K562 (cell line): ENCODE measurements around the gene IL2RG. TPM values are rescaled to one million over a fixed set of nuclear protein-coding genes. Genes with fewer than 3 reads are reported as not detected.
A peak's percentile ranks its signal among the peaks of the same experiment; 100 is the strongest.

Source experiments
- ATAC-seq: fragments of 200-7000 bp; cut with Tn5 transposase; 3 replicates; pipeline ENCODE4 v1.9.1; 2020; ENCODE audit warnings: moderate library complexity
- BruUV-seq: library from RNA; stranded (reverse); fragments of 400-500 nt; replicated peaks from 2 replicates; lab custom pipeline; 2021; lab: Mats Ljungman, UMichigan
- CTCF ChIA-PET: fragments of 300-600 bp; formaldehyde crosslinking; extraction: SDS; loops from one replicate; lab custom pipeline; 2021; ENCODE audit warnings: low intra/inter-chr PET ratio; lab: Yijun Ruan, JAX
- POLR2A ChIA-PET: fragments of 300-600, 350-650 bp; sonication (Branson Sonifier 250); formaldehyde crosslinking; extraction: SDS; loops from one replicate; lab custom pipeline; 2021; ENCODE audit warnings: antibody characterized with exemption, inconsistent platforms; lab: Yijun Ruan, JAX
- DNase-seq, 4 experiments: peaks; one replicate each; pipeline versions ENCODE4 v3.0.0 to v3.0.0-alpha.2; 2011 to 2018; ENCODE audit warnings: low spot score in 3 of 4, mixed read lengths in 3 of 4; ENCODE audit errors: extremely low read depth in 1 of 4
- FAIRE-seq: peaks from 2 replicates; lab custom pipeline; 2011; peaks lifted over from hg19 to GRCh38; lab: Jason Lieb, UNC
- H2AFZ ChIP-seq: 2 replicates; pipeline ENCODE4 v1.6.0; 2011; ENCODE audit warnings: low read depth, low read length, control low read depth, inconsistent platforms
- H3K27ac ChIP-seq: fragments of 200-600 bp; 3 replicates; pipeline ENCODE4 v1.8.0; 2011; ENCODE audit warnings: low read depth, mild to moderate bottlenecking, control low read depth, inconsistent platforms, low read length, moderate library complexity, mixed read lengths; ENCODE audit errors: extremely low read depth
- H3K27me3 ChIP-seq, 2 experiments: fragments of 300-600 bp in 1 of 2; 2 replicates in 1 of 2; 3 replicates in 1 of 2; pipeline versions ENCODE4 v1.6.0 to v1.8.0; 2011; ENCODE audit warnings: inconsistent platforms in 2 of 2, low read length in 2 of 2, mild to moderate bottlenecking in 1 of 2, mixed read lengths in 1 of 2, moderate library complexity in 1 of 2; ENCODE audit not compliant: control insufficient read depth in 2 of 2, insufficient read depth in 2 of 2
- H3K36me3 ChIP-seq: fragments of 300-600 bp; 3 replicates; pipeline ENCODE4 v1.8.0; 2011; ENCODE audit warnings: mild to moderate bottlenecking, low read length, inconsistent platforms; ENCODE audit not compliant: control insufficient read depth, insufficient read depth
- H3K4me1 ChIP-seq, 2 experiments: fragments of 200-600 bp in 1 of 2; replicated peaks in 1 of 2; 2 replicates in 1 of 2; 3 replicates in 1 of 2; pipeline versions ENCODE4 v1.5.1 to v1.8.0; 2011; ENCODE audit warnings: inconsistent platforms in 2 of 2, low read length in 2 of 2, mild to moderate bottlenecking in 1 of 2, mixed read lengths in 1 of 2, moderate library complexity in 1 of 2; ENCODE audit not compliant: control insufficient read depth in 2 of 2, insufficient read depth in 2 of 2
- H3K4me2 ChIP-seq: 2 replicates; pipeline ENCODE4 v1.6.1; 2011; ENCODE audit warnings: low read length, control low read depth, inconsistent platforms, mixed read lengths; ENCODE audit not compliant: insufficient read depth
- H3K4me3 ChIP-seq: fragments of 200-600 bp; sonication (generic), shearing (Covaris generic); 2 replicates; pipeline ENCODE4 v1.5.1; 2016; ENCODE audit warnings: control low read depth, inconsistent platforms
- H3K79me2 ChIP-seq: fragments of 200-600 bp; 3 replicates; pipeline ENCODE4 v1.8.0; 2011; ENCODE audit warnings: low read length, inconsistent platforms; ENCODE audit not compliant: control insufficient read depth, insufficient read depth
- H3K9ac ChIP-seq, 2 experiments: 2 replicates each; pipeline versions ENCODE4 v1.6.0 to v1.6.1; 2011; ENCODE audit warnings: low read depth in 2 of 2, low read length in 2 of 2, control low read depth in 1 of 2, inconsistent platforms in 1 of 2, mild to moderate bottlenecking in 1 of 2, mixed read lengths in 1 of 2; ENCODE audit not compliant: insufficient read depth in 1 of 2
- H3K9me1 ChIP-seq: one replicate; pipeline ENCODE4 v1.6.0; 2011; ENCODE audit warnings: inconsistent platforms, mild to moderate bottlenecking, low read length, moderate library complexity; ENCODE audit not compliant: control insufficient read depth, insufficient read depth
- H3K9me3 ChIP-seq: replicated peaks from 2 replicates; pipeline ENCODE4 v1.5.1; 2011; ENCODE audit warnings: low read depth, low read length, inconsistent platforms; ENCODE audit not compliant: control insufficient read depth, insufficient read depth
- H4K20me1 ChIP-seq: replicated peaks from 2 replicates; pipeline ENCODE4 v1.6.1; 2011; ENCODE audit warnings: low read length, inconsistent platforms, mixed read lengths; ENCODE audit not compliant: control insufficient read depth, insufficient read depth
- CHD2 ChIP-seq: IDR thresholded peaks from 2 replicates; pipeline ENCODE4 v1.6.1; 2011; ENCODE audit warnings: low read depth, low read length
- KDM5B ChIP-seq: fragments of 200-600 bp; sonication (generic); IDR thresholded peaks from 2 replicates; pipeline ENCODE4 v1.6.1; 2012; ENCODE audit warnings: low read depth, mild to moderate bottlenecking, moderate library complexity, low read length, control low read depth, inconsistent platforms; ENCODE audit not compliant: insufficient replicate concordance
- NFATC3 ChIP-seq: fragments of 450-650 bp; IDR thresholded peaks from 2 replicates; pipeline ENCODE4 v1.6.1; 2017; ENCODE audit warnings: mild to moderate bottlenecking
- ZFPM2 ChIP-seq: fragments of 250-450 bp; sonication (Bioruptor Pico); IDR thresholded peaks from 2 replicates; pipeline ENCODE4 v1.5.1; 2022; ENCODE audit warnings: mild to moderate bottlenecking
- ZNF77 ChIP-seq: fragments of 250-450 bp; sonication (Bioruptor Pico); IDR thresholded peaks from 2 replicates; pipeline ENCODE4 v1.5.0; 2020
- WGBS: fragments of 100-300 bp; shearing (Covaris generic); methylation state at CpG from one replicate; pipeline ENCODE4 v1.1.6; 2016; ENCODE audit warnings: low coverage, mixed read lengths; ENCODE audit not compliant: insufficient coverage; ENCODE audit errors: missing lambda C conversion rate; 5-methylcytosine and 5-hydroxymethylcytosine counted together
- in situ Hi-C: fragments of 300-500 bp; cut with MboI; formaldehyde crosslinking; loops from 4 replicates; pipeline ENCODE4 v1.15.0; 2018; ENCODE audit warnings: inconsistent platforms, mixed read lengths
- intact Hi-C: fragments of 100-400 bp; cut with micrococcal nuclease; formaldehyde crosslinking; loops from 2 replicates; pipeline ENCODE4 v1.14.2; 2022
- polyA plus RNA-seq, 8 experiments: library from polyadenylated mRNA; depleted of rRNA in 4 of 8; stranded (reverse) in 5 of 8; unstranded in 3 of 8; fragments of >200 nt; fragmentation: Nextera tagmentation in 2 of 8; fragmentation: Illumina TruSeq in 1 of 8; extraction: Ambion mirVana in 2 of 8; extraction: Trizol in 1 of 8; gene quantifications; 2 replicates each; pipeline versions ENCODE4 v1.2.1 to v1.2.3, GENCODE V29; 2011 to 2014; ENCODE audit warnings: inconsistent platforms in 1 of 8, missing spikeins in 1 of 8
- total RNA-seq, 7 experiments: library from RNA; depleted of rRNA in 6 of 7; stranded (reverse); fragments of >200 nt in 6 of 7; fragmentation: Illumina TruSeq in 2 of 7; extraction: Trizol in 2 of 7; gene quantifications; 2 replicates each; pipeline versions ENCODE4 v1.2.1 to v1.2.3, GENCODE V29; 2011 to 2021; ENCODE audit warnings: low replicate concordance in 1 of 7
- TF ChIP-seq, protein P1 (sequence below): fragments of 250-450 bp; sonication (Bioruptor Pico); IDR thresholded peaks from 2 replicates; pipeline ENCODE4 v1.9.0; 2021; ENCODE audit warnings: mild to moderate bottlenecking, inconsistent platforms
- TF ChIP-seq, protein P2 (sequence below): fragments of 450-650 bp; formaldehyde crosslinking; IDR thresholded peaks from 2 replicates; pipeline ENCODE4 v1.4.0; 2020; ENCODE audit warnings: mild to moderate bottlenecking
- TF ChIP-seq, protein P3 (sequence below): sonication (generic); formaldehyde crosslinking; IDR thresholded peaks from 2 replicates; pipeline ENCODE4 v1.8.0; 2022; ENCODE audit warnings: mild to moderate bottlenecking, low read depth, missing genetic modification reagents
- TF ChIP-seq, protein P4 (sequence below), 2 experiments: fragments of 450-650 bp; formaldehyde crosslinking in 1 of 2; IDR thresholded peaks; 2 replicates each; pipeline versions ENCODE4 v1.4.0 to v1.6.1; 2014 to 2020; ENCODE audit warnings: mild to moderate bottlenecking in 2 of 2, borderline replicate concordance in 1 of 2, low read depth in 1 of 2

IL2RG gene
- total and polyA plus RNA-seq, 9 of the 15 experiments (the other 6 are each of a cell fraction or from before 2014, with no cell fraction given), result 5.5 to 55.4 (median 19.7) TPM

DNA sequence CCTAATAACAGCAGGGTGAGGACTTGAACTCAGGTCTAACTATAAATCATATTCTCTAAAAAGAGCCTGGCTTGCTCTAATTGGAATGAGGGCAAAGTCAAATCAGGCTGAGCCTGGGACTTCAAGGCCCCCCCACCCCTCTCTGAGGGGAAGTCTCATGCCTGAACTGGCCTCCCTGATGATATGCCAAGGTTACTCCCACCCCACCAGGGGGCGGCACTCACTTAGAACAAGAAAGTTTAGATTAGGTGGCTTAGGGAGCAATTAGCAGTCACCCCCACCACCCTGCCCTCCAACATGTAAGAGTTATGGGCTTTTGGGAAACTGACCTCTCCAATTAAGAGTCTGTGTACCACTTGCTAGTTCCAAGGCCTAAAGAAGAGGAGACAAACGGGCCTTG is 13.1 kb downstream of the IL2RG start:
- in situ Hi-C loops, result loop anchor here (5.0 kb wide), 1 partner anchor 79 kb away; no protein-coding TSS in a partner anchor
- Histone ChIP-seq H3K9ac (peak overlapping the region in 1 of 2 experiments; percentile 8; a peak in 2 of 4 replicates), H3K27ac (no peak overlapping the region; the same call in 2 of the 3 replicates), H3K9me3 (no peaks in the 10 kb centered on the region), H3K9me1 (no peaks in the 10 kb centered on the region), H3K36me3 (peaks cover 3% of the 10 kb centered on the region; the same call in 1 of the 3 replicates), H2AFZ (no peak overlapping the region), H3K4me3 (no peak overlapping the region), H3K4me2 (0 out of 2 replicates have a peak overlapping the region, but pooled peaks have one; percentile 1), H3K27me3 (no peaks in the 10 kb centered on the region), H3K4me1 (peaks cover 41 to 42% of the 10 kb centered on the region in 2 experiments), H3K79me2 (peaks cover 11% of the 10 kb centered on the region), H4K20me1 (no peaks in the 10 kb centered on the region)
- WGBS, result 0% methylated on average over 2 of the region's 2 CpGs
- FAIRE-seq (peak; percentile 80), DNase-seq (peak; percentile 61 to 86 (median 72)), ATAC-seq (peak; percentile 54)
- POLR2A ChIA-PET, result no interaction called here
- BruUV-seq, result no TSS peak
- CTCF ChIA-PET, result interaction anchor here (0.6 to 1.1 kb wide), 2 partner anchors 30 to 296 kb away, joined by 3 read pairs; no protein-coding TSS in a partner anchor
- intact Hi-C loops, result loop anchor here (1.0 kb wide), 3 partner anchors 31 to 98 kb away; no protein-coding TSS in a partner anchor
- TF ChIP-seq, protein P1, sequence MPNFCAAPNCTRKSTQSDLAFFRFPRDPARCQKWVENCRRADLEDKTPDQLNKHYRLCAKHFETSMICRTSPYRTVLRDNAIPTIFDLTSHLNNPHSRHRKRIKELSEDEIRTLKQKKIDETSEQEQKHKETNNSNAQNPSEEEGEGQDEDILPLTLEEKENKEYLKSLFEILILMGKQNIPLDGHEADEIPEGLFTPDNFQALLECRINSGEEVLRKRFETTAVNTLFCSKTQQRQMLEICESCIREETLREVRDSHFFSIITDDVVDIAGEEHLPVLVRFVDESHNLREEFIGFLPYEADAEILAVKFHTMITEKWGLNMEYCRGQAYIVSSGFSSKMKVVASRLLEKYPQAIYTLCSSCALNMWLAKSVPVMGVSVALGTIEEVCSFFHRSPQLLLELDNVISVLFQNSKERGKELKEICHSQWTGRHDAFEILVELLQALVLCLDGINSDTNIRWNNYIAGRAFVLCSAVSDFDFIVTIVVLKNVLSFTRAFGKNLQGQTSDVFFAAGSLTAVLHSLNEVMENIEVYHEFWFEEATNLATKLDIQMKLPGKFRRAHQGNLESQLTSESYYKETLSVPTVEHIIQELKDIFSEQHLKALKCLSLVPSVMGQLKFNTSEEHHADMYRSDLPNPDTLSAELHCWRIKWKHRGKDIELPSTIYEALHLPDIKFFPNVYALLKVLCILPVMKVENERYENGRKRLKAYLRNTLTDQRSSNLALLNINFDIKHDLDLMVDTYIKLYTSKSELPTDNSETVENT (CRISPR knock-in tag), result no peak
- TF ChIP-seq KDM5B (no peak), CHD2 (no peak), NFATC3 (no peak), ZNF77 (CRISPR knock-in tag) (no peak), ZFPM2 (CRISPR knock-in tag) (no peak)
- TF ChIP-seq, protein P2, sequence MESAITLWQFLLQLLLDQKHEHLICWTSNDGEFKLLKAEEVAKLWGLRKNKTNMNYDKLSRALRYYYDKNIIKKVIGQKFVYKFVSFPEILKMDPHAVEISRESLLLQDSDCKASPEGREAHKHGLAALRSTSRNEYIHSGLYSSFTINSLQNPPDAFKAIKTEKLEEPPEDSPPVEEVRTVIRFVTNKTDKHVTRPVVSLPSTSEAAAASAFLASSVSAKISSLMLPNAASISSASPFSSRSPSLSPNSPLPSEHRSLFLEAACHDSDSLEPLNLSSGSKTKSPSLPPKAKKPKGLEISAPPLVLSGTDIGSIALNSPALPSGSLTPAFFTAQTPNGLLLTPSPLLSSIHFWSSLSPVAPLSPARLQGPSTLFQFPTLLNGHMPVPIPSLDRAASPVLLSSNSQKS (CRISPR knock-in tag), result no peak
- TF ChIP-seq, protein P3, sequence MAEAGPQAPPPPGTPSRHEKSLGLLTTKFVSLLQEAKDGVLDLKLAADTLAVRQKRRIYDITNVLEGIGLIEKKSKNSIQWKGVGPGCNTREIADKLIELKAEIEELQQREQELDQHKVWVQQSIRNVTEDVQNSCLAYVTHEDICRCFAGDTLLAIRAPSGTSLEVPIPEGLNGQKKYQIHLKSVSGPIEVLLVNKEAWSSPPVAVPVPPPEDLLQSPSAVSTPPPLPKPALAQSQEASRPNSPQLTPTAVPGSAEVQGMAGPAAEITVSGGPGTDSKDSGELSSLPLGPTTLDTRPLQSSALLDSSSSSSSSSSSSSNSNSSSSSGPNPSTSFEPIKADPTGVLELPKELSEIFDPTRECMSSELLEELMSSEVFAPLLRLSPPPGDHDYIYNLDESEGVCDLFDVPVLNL (CRISPR knock-in tag), result no peak
- TF ChIP-seq, protein P4, sequence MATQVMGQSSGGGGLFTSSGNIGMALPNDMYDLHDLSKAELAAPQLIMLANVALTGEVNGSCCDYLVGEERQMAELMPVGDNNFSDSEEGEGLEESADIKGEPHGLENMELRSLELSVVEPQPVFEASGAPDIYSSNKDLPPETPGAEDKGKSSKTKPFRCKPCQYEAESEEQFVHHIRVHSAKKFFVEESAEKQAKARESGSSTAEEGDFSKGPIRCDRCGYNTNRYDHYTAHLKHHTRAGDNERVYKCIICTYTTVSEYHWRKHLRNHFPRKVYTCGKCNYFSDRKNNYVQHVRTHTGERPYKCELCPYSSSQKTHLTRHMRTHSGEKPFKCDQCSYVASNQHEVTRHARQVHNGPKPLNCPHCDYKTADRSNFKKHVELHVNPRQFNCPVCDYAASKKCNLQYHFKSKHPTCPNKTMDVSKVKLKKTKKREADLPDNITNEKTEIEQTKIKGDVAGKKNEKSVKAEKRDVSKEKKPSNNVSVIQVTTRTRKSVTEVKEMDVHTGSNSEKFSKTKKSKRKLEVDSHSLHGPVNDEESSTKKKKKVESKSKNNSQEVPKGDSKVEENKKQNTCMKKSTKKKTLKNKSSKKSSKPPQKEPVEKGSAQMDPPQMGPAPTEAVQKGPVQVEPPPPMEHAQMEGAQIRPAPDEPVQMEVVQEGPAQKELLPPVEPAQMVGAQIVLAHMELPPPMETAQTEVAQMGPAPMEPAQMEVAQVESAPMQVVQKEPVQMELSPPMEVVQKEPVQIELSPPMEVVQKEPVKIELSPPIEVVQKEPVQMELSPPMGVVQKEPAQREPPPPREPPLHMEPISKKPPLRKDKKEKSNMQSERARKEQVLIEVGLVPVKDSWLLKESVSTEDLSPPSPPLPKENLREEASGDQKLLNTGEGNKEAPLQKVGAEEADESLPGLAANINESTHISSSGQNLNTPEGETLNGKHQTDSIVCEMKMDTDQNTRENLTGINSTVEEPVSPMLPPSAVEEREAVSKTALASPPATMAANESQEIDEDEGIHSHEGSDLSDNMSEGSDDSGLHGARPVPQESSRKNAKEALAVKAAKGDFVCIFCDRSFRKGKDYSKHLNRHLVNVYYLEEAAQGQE (IDR thresholded peaks at IDR 0.05; ENCODE audit: borderline replicate concordance), result peak; percentile 79
- TF ChIP-seq, protein P4 (CRISPR knock-in tag; IDR thresholded peaks at IDR 0.05; ENCODE audit: low read depth), result no peak
